8988T (cell line): Measurements from ENCODE around the gene KCNH1.
"Not testable (repeated sequence)": the region's sequence is repeated elsewhere in the genome, so short reads cannot be mapped to it uniquely, and the experiment has no call there.

Experiments used
- DNase-seq: peaks from one replicate; pipeline ENCODE4 v3.0.0; 2011

KCNH1 gene

GRCh38 chr1:210674151-210674550, 459.8 kb downstream of the KCNH1 start:
- DNase-seq: no peak

DNA sequence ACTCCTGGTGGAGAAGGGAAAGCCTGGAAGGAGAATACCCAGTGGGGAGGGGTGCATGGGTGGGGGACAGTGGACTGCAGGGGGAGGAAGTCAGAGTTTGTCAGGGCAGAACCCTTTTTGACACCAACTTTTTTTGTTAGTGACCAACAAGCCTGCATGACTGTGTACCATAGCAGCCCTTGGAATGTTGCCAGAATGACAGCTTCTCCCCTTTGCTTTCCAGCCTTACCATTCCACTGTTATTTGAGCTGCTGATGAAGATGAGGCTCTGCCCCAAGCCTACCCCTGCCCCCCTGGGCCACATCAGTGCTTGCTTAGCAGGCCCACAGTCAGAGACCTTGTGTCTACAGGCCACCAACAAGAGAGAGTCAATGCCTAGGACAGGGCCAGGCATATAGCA, 464.0 kb downstream of the KCNH1 start:
- DNase-seq: no peak

DNA sequence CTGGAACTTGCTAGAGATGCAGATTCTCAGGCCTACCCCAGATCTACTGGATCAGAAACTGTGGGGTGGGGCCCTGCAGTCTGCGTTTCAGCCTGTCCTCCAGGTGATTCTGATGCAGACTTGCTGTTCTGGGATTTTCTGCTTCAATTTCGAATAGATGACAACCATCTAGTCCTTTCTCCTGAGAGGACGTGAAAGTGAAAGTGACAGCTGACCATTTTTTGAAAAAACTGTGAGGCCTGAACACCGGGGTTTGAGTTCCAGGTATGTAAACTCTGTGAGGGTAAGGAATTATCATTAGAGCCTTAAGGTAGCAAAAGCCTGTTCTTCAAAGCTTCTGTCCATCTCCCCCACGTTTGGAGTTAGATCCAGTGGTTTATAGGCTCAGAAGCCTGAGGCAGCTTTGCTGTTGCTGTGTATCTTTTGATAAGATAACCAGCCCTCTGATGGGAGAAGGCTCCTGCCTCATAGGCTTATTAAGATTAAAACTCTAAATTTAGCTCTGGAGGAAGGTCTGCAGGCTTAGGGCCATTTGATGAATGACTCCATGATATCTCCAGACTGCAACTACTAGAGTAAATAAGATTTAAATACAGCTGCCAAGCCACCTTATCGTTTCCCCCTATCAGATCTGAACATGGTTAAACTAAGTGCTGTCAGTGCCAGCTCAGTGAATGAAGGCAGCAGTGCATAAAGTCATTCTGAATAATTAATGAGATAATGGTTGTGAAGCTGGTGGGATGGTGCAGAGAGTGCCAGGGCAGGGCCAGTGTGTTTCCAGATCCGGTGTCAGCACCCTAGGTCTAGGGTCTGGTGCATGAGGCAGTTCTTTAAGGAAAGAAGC, 470.0 kb downstream of the KCNH1 start:
- no peak for DNase-seq

DNA sequence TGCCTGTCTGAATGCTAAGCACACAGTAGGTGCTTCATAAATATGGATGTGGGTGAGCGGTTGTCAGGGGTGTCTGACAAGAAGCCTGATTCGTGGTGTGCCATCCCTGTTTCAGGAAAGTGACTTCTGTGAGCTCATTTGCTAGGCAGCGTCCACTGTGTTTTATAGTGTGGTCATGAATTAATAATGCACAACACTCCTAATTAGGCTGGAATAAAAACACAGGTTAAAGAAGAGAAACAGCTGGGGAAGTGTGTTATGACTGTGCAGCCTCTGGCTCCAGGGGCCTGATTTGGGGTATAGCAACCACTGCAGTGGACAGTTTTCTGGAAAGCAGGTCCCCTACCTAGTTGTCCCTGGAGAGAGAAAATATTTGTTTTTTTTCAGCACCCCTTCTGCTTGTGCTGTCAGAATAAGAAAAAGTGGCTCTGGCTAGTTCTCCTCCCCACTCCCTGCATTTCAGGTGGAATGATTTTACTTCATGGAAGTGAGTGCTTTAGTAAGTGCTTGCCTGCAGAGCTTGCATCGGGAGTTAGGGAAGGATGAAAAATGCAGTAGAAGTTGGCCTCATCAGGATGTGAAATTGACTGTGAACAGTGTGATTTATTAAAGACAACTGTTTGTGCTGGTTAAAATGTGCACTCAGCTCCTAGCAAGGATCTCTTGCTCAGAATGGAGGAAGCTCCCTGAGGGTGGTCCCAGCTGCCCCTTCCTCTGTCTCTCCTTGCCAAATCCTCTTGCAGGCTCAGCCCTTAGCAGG, 471.5 kb downstream of the KCNH1 start:
- no peak for DNase-seq

DNA sequence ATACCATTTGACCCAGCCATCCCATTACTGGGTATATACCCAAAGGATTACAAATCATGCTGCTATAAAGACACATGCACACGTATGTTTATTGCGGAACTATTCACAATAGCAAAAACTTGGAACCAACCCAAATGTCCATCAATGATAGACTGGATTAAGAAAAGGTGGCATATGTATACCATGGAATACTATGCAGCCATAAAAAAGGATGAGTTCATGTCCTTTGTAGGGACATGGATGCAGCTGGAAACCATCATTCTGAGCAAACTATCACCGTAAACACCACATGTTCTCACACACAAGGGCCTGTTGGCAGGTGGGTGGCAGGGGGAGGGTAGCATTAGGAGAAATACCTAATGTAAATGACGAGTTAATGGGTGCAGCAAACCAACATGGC, 472.4 kb downstream of the KCNH1 start:
- not testable (repeated sequence) for DNase-seq

DNA sequence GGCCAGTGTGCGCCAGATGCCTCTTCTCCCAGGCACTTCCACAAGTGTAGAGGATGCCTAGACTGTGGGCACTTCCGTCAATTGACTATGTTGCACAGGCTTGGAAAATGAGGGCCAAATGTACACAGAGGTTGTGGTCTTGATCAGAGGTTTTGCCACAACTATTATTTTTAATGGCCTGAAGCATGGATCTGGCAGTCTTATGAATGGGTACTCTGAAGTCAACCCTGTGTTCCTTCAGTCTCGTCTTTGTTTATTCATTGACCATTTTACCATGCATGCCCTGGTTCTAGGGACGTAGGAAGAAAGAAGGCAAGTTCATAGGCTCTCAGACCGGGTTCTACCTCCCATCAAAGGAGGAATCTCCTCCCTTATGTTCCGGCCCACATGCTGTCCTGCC, 476.1 kb downstream of the KCNH1 start:
- DNase-seq: no peak

DNA sequence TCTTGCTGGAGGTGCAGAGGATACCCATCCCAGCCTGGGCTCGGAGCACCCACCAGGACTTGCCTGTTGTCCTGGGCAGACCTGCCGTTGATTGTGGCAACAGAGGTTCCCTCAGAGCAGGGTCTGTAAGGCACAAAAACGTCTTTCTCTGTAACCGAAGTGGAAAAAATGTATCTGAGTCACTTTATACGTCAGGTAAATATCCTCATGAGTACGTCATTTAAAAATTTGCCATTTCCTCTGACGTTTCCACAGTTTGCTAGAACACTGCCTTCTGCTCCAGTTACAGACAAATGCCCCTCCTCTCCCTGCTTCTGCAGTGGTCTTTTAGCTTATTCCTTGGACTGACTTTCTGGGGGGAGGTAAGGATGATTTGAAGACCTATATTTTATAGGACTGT, 478.4 kb downstream of the KCNH1 start:
- no peak for DNase-seq

- DNase-seq: no peak
Measured at GRCh38 chr1:210654176-210654981, 479.6 kb downstream of the KCNH1 start.

GRCh38 chr1:210653771-210654170, 480.2 kb downstream of the KCNH1 start:
- no peak for DNase-seq

GRCh38 chr1:210652329-210652954, 481.5 kb downstream of the KCNH1 start:
- DNase-seq: no peak

- DNase-seq: no peak
Measured at GRCh38 chr1:210650403-210650802, 483.5 kb downstream of the KCNH1 start.

DNA sequence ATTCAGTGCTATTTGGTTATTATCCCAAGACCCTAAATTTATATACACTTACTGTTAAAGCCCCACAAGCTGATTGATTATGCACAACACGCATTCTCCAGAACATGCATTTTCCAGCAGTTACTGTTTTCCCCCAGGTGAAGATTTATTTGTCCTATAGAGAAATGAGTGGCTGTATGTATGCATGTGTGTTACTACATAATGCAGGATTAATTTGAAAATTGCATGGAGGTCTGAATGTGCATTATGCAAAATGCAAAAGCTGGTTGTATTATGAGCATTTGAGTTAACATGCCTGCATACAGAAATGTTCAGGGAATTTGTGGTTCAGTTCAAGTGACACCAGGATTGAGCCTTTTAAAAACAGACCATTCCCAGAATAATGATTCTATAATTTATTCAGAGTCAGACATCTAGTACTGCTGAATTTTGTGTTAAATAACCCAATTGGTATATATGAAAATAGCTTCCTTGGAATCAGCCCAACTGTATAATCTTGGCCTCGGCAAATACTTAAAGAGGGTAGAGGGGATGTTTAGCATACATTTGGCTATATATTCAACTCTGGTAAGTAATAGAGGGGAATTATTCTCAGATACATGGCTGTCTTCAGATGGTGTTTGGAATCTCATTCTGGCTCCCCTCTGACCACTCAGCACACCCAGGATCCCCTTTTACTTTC, 485.2 kb downstream of the KCNH1 start:
- DNase-seq: no peak

DNA sequence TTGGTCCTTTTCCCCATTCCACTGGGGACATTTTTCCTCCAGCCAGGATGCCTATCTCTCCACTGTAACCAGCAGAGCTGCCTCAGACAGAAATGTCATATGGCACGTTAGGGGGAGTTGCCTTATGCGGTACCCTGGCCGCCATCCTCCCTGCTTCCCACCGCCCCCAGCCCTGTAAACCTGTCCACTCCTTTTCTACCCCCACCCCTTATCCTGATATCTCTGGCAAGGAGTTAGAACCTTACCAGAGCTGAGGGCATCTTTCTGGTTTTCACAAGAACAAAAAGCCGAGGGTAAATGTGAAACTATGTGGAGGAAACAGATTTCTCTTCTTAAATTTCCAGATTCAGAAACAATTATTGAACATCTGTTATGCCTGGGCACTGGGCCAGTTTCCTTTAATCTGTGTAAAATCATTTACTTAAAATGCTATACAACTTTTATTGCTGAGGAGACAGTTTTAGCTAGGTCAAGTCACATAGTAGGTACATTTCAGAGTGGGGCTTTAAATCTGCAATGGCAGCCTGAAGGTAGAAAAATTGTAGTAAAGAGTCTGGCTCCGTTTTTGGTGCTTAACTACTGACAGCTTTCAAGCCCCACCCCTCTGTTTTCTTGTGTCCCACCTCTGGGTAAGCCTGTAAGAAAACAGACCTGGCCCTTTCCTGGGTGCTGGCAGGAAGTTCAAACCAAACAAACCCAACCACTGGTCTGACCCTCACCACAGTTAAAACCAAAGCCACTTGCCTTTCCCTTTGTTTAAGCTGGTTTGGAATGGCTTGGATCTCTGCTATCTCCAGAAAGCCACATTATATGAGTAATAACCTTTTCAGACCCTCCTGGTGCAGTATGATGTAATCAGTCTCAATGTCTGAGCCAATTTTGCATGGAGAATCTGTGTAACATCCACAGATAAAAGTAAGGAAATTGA, 486.3 kb downstream of the KCNH1 start:
- DNase-seq: no peak

DNA sequence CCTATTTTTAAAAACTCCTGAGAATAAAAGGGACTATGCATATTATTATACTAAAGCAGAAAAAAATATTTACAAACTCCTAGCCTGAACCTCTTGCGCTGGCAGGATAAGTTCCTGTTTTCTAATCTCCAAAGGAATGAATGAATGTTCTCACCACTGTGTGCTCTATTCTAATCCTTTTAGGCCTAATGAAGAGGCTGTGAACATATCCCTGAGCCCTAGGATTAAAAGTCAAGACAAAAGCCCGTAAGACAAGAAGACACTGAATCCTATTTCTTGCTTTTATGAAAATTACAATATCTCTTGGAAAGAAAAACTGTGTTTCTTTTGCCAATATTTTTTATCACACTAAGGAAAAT, 487.7 kb downstream of the KCNH1 start:
- no peak for DNase-seq

- no peak for DNase-seq
Measured at GRCh38 chr1:210645582-210646257, 488.2 kb downstream of the KCNH1 start.

DNA sequence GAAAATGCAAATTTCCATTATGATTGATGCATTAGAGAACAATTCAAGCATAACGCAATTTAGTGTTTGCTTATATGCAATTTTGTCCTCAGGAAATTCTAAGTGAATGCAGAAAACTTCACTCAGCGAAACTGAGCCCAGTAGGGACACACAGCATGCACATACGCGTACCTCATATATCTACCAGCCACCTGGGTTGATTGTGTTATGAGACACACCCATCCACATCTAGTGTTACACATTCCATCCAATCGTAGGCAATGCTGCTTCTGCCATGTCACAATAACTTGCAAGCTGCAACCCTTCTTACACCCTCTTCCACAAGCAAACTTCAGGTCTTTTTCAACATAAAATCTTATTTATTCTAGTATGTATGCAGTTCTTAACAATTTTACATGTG, 492.4 kb downstream of the KCNH1 start:
- no peak for DNase-seq

DNA sequence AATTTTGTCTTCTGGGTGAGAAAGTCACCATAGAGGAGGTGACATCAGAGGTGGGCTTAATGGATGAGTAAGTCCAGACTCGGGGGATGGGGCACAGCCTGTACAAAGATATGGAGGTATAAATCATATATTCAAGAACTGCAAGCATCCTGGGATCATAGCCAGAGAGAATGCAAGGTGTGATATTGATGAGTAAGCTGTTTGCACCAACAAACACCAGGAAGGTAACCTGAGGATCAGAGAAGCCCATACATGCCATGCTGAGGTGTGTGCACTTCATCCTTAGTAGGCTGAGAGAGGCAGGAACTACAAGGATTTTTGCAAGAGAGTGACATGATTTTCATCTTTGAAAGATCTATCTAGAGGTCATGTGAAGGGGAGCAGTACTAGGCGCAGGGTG, 498.8 kb downstream of the KCNH1 start:
- DNase-seq: no peak

DNA sequence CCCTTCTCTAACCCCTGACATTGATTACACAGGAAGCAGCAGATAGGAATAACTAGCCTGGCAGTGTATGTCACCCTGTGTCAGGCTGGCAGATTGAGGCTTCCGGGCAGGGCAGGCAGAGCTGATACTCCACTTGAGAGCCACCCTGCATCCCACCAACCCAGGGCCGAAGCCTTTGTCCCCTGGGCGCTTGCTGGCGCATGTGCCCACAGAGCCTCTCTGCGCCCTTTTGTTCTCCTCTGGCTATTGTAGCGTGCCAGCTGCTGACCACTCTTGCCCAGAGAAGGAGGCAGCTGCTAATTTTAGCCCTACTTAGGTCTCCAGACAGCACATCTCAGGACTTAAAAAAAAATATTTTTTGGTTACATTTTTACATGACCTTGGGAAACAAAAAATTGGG, 500.3 kb downstream of the KCNH1 start:
- DNase-seq: no peak

DNA sequence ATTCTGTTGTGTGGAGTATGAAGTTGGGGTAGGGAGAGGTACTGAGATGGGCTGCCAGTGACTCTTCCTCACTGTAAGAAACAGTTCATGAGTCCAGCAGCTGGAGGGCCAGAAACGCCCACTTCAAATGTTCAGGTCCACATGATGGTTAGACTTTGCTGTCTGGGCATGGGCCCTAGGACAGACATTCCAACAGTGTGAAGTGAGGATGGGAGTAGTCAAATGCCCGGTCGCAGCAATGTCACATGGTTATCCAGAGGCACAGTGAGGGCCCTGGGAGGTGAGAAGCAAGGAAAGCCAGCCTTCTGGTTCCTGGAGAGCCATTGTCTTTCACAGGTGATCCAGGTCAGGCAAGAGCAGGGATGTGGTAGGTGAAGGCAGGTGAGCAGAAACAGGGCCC, 500.8 kb downstream of the KCNH1 start:
- DNase-seq: no peak

DNA sequence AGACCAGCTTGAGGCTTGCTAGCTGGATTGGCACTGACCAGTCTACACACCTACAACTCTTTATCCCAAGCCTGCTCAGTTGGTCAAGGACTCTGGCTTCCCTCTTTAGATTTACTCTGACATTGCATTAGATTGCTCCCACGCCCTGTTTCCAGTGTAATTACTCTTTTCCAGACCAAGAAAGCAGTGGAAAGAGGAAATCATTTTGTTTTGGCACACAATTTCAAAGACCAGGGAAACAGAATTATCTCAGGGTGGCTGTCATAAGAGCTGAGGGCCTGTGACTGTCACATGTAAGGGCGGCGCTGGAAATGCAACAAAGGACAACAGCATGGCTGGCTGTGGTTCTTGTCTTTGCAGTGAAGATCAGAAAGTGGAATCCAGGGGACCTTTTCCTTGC, 502.5 kb downstream of the KCNH1 start:
- DNase-seq: no peak

- no peak for DNase-seq
Measured at GRCh38 chr1:210629276-210629675, 504.7 kb downstream of the KCNH1 start.
